Measurements from ENCODE around the gene ZFPL1. TPM values are rescaled to one million over a fixed set of nuclear protein-coding genes. Genes with fewer than 3 reads are reported as not detected.
A peak's percentile ranks its signal among the peaks of the same experiment; 100 is the strongest.

ZFPL1 gene
- total RNA-seq, 4 donors from 2014 or later, result 35.7 to 42.0 (median 40.6) TPM

DNA sequence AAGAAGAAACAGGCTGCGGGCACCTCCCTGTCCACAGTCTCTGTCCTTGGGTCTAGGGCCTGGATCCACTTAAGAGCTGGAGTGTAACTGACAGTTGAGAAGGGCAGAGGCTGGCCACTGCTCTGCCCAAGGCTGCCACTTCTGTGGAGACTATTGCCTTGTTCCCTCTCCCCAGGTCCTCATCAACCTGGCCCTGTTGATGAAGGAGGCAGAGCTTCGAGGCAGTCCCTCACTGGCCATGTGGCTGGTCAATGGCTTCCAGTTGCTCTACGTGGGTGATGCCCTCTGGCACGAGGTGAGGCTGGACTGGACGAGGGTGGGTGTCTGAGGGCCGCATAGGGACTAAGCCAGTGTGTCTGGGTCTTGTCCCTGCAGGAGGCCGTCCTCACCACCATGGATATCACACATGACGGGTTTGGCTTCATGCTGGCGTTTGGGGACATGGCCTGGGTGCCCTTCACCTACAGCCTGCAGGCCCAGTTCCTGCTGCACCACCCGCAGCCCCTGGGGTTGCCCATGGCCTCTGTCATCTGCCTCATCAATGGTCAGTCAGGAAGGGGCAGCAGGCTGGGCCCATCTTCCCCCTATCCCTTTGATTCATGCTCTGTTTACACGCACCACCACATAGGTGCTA is 30.6 kb downstream of the ZFPL1 start:
- Histone ChIP-seq H3K27ac (no peak overlapping the region), H3K4me1 (peaks cover 39 to 55% of the 10 kb centered on the region in 2 donors), H3K27me3 (no peaks in the 10 kb centered on the region), H3K9me3 (no peaks in the 10 kb centered on the region), H3K36me3 (peaks cover 0 to 13% of the 10 kb centered on the region in 2 donors), H3K4me3 (no peak overlapping the region)
- in situ Hi-C loops (cut with MboI; ENCODE audit: low sequenced_read_pairs in 4 of 4), result loop anchor here in 3 of 4 donors (5.0 kb wide), 1 partner anchor 68 kb away; the partner anchor contains the start of gene CAPN1 (in 3 of the 3)
- TF ChIP-seq, protein P1, sequence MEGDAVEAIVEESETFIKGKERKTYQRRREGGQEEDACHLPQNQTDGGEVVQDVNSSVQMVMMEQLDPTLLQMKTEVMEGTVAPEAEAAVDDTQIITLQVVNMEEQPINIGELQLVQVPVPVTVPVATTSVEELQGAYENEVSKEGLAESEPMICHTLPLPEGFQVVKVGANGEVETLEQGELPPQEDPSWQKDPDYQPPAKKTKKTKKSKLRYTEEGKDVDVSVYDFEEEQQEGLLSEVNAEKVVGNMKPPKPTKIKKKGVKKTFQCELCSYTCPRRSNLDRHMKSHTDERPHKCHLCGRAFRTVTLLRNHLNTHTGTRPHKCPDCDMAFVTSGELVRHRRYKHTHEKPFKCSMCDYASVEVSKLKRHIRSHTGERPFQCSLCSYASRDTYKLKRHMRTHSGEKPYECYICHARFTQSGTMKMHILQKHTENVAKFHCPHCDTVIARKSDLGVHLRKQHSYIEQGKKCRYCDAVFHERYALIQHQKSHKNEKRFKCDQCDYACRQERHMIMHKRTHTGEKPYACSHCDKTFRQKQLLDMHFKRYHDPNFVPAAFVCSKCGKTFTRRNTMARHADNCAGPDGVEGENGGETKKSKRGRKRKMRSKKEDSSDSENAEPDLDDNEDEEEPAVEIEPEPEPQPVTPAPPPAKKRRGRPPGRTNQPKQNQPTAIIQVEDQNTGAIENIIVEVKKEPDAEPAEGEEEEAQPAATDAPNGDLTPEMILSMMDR (IDR thresholded peaks at IDR 0.05 in 4 of 5, conservative IDR thresholded peaks at IDR 0.05 in 1 of 5), result no peak
- TF ChIP-seq POLR2A (IDR thresholded peaks at IDR 0.05), result no peak
- no peak for DNase-seq
- no peak for ATAC-seq
- intact Hi-C loops (cut with DNase I; ENCODE audit: low total_unique reads), result loop anchor here (10.0 kb wide), 1 partner anchor 260 kb away; no protein-coding TSS in a partner anchor

DNA sequence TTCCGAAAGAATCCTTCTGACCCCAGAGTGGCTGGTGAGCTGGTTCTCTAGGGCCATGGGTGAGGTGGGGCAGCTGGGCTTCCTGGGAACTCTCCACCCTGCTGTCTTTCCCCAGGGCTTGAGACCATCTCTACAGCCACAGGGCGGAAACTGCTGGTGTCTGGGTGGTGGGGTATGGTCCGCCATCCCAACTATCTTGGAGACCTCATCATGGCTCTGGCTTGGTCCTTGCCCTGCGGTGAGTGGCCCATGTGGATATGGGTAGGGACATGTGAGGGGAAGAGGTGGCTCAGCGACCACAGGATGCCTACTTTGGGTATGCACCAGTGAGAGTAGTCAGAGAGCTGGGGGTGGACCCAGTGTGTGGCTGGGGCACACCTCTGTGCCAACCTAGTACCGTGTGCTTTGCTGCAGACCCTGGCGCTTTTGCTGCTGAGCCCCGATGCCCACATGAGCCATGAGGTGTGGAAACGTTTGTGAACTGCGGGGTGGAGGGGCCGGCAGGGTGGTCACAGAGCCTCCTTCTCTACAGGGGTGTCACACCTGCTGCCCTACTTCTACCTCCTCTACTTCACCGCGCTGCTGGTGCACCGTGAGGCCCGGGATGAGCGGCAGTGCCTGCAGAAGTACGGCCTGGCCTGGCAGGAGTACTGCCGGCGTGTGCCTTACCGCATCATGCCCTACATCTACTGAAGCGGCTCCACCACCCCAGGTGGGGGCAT is 31.5 kb downstream of the ZFPL1 start:
- no peak for TF ChIP-seq POLR2A (IDR thresholded peaks at IDR 0.05)
- TF ChIP-seq, protein P1 (IDR thresholded peaks at IDR 0.05 in 4 of 5, conservative IDR thresholded peaks at IDR 0.05 in 1 of 5), result no peak
- Histone ChIP-seq H3K4me3 (no peak overlapping the region), H3K9me3 (no peaks in the 10 kb centered on the region), H3K27me3 (no peaks in the 10 kb centered on the region), H3K4me1 (peaks cover 37 to 52% of the 10 kb centered on the region in 2 donors), H3K36me3 (peaks cover 0 to 22% of the 10 kb centered on the region in 2 donors), H3K27ac (no peak overlapping the region)
- ATAC-seq (no peak), DNase-seq (no peak)
- intact Hi-C loops (cut with DNase I; ENCODE audit: low total_unique reads) (loop anchor here (2.0 to 10.0 kb wide), 4 partner anchors 19 to 261 kb away; partner anchors contain the start of genes ATG2A, CDCA5, VPS51 and ZFPL1), in situ Hi-C loops (cut with MboI; ENCODE audit: low sequenced_read_pairs in 4 of 4) (no loop called here)

DNA sequence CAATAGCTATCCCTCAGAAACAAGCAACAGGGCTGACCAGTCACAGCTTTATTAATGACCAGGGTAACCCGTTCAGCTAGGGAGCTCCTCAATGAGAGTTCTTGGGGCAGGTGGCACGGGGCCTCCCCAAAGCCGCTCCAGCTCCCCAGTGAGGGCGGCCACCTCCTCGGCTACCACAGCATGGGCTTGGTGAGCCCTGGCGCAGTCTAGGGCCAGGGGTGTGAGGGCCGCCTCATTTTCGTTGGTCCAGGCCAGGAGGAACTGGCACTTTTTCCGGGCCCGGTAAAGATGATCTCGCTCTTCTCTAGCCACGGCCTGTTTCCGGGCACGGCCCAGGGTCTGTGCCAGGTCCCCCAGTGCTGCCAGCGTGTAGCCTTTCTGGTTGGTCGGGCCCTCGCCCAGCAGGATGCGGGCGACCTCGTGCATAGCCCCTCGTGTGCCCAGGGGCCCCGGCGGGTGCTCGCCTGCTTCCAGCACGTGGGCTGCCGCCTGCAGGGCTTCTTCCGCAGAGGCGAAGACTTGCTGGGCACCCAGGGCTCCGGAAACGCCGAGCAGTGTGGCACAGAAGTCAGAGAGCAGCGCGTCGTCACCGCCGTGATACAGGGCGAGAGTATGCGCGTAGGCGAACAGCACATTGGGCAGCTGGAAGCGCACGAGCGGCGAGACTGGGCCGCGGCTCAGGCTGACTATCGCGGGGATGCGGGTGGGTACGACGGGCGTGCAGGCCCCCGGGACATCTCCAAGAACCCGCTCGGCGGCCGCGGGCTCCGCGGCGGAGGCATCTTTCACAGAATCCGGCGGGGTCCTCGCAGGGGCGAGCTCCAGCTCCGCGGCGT is 32.6 kb downstream of the ZFPL1 start:
- peak in 1 of 2 donors; percentile 14 for TF ChIP-seq POLR2A (IDR thresholded peaks at IDR 0.05)
- TF ChIP-seq, protein P1 (IDR thresholded peaks at IDR 0.05 in 4 of 5, conservative IDR thresholded peaks at IDR 0.05 in 1 of 5), result no peak
- H3K27me3 ChIP-seq, result no peaks in the 10 kb centered on the region
- no peaks in the 10 kb centered on the region for H3K9me3 ChIP-seq
- in situ Hi-C loops (cut with MboI; ENCODE audit: low sequenced_read_pairs in 4 of 4), result no loop called here
- H3K4me1 ChIP-seq, result peaks cover 36 to 54% of the 10 kb centered on the region in 2 donors
- peaks cover 0 to 29% of the 10 kb centered on the region in 2 donors for H3K36me3 ChIP-seq
- H3K4me3 ChIP-seq, result peak overlapping the region; percentile 85 to 99 (median 98)
- ATAC-seq (no peak), DNase-seq (peak in 1 of 2 donors; percentile 26)
- intact Hi-C loops (cut with DNase I; ENCODE audit: low total_unique reads), result loop anchor here (1.0 to 10.0 kb wide), 5 partner anchors 20 to 262 kb away; partner anchors contain the start of genes ARL2, ATG2A, CDCA5 and VPS51
- H3K27ac ChIP-seq, result peak overlapping the region; percentile 80 to 94 (median 88)
